Ureter (tissue), 1 donor: ENCODE results near the gene FAM53B. TPM values are rescaled to one million over a fixed set of nuclear protein-coding genes. Genes with fewer than 3 reads are reported as not detected.
A peak's percentile ranks its signal among the peaks of the same experiment; 100 is the strongest.

Experiments used
- DNase-seq: peaks from one replicate; pipeline ENCODE4 v3.0.0-alpha.2; 2020; ENCODE audit warnings: low spot score
- total RNA-seq: library from RNA; stranded (reverse); gene quantifications from one replicate; pipeline ENCODE4 v1.2.4, GENCODE V29; 2023
- donor health status: DM: yes; HTN: yes; CAD: no.

FAM53B gene
- total RNA-seq, 1 donor from 2014 or later = 38.8 TPM

DNA sequence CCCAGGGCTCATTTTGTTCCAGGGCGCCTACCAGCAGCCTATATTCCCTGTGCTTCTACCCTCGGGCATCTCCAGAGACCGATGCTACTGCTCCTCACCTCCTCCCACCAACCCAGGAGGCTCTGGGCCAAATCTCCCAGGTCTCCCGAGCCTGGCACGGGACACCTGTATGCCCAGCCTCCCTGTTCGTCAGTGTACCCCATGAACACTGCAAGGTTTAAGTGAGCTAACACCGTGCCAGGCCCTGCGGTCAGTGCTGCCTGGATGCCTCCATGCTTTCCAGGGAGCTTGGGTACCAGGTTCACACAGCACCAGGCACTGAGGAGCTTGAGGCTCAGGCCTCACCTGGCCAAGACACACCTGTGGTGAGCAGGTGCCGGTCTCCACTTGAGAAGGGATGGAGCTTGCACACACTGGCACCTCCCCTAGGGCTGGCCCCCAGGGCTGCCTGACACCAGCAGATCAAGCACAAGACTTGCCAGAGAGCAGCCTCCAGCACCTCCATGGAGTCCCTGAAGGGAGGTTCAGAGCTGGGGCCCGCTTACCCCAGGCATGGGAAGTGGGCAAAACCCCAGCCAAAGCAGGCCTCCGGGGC is 80.3 kb downstream of the FAM53B start:
- no peak for DNase-seq

DNA sequence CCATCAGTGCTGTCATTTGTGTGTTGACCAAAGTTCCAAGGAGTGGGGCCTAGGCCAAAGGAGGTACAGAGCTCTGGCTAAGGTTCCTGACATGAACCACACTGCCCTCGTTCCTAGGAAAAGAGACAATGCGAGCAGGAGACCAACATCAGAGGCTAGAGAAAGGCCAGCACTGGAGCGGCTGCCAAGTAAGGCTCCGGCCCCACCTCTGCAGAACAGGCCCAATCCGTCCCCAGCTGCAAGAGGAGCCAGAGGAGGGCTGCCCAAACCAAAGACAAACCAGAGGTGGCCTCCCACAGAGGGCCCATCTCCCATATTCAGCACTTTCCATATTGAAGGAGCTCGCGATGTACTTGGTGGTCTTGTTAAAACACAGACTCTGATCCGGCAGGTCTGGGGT is 81.0 kb downstream of the FAM53B start:
- no peak for DNase-seq

DNA sequence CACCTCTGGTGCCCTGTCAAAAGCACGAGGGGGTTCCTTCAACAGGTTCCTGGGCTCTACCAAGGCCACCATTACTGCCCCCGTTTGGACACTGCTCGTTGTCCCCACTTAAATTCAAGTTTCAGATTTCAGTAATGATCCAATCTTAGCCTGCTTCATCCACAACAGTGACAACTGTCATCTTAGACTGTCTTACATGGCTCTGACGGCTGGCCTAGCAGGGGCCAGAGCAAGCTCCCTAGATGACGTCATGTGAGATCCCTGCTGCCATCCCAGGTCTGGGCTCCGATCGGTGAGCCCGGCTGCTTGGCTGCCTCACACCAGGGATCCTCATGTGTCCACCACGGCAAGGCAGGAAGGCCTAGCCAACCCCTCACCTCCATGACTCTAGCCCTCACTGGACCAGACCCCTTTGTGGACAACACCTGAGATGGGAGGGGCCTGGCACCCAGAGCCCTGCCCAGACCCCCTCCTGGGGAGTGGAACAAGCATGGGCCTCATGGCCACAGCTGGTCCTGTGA is 82.5 kb downstream of the FAM53B start:
- no peak for DNase-seq

DNA sequence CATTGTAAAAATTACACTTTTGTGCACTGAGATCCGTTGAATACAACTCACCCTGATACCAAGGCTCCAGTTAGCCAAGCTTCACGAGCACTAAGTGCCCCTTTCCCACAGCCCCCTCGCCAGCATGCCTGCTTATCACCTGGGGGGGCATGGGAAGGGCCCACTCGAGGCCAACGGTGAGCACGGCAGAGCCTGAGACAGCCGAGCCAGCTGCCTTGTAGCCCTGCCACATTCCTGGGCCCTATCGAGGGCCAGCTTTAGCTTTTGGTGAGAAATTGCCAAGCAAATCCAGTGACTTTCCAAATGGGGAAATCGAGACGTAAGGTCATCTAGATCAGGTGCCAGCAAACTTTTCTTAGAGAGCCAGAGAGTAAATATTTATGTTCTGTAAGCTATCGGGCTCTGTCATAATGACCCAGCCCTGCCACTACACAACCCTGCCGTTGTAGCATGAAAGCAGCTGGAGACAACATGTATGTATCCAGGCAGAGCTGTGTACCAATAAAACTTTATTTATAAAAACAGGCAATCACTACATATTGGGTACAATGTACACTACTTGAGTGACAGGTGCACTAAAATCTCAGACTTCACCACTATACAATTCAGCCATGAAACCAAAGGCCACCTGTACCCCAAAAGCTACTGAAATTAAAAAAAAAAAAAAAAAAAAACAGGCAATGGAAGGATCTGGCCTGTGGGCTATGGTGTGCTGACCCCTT is 83.6 kb downstream of the FAM53B start:
- no peak for DNase-seq

DNA sequence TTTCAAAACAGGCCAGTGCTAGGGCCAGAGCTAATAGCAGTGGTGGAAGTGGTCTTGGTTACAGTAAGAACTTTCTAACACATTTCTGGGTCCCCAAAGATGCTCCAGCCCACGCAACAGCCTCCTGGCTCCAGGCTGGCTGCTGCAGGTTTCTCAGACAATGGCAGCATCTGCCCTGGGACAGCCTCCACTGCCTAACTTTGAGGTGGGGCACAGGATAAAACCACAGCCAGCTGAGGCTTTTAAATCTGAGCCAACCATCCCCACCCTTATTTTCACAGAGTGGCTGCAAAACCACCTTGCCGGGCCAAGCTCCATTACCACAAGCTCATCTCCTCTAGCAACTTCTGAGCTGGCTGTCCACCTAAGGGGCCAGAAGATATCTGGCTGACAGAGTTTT is 84.8 kb downstream of the FAM53B start:
- no peak for DNase-seq

DNA sequence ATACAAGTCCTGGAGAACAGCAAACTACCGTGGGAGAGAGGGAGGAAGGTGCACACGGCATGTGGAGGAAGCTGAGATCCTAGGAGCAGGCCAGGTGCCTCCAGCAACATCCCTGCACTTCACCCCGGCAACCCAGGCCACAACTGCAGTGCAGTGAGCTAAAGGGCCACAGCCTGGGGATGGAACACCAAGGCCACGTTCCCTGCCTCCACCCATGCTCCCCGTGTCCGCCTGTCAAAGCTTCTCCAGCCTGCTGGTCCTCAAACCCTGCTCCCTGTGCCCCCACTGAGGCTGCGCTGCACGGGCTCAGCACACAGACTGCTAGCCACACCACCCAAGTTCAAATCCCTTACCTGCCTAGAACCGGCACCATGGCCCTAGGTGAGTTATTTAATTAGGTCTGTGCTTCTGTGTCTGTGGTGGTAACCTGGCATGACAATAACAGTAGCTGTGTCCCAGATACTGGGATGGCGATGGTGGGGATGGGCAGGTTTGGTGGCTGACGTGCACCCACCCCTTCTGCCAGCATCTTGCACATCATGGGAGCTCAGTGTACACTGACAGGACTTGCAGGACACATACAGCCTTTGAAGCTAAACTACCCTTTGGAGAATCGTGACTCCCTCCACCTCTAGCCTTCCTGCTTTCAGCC is 85.5 kb downstream of the FAM53B start:
- DNase-seq = no peak

DNA sequence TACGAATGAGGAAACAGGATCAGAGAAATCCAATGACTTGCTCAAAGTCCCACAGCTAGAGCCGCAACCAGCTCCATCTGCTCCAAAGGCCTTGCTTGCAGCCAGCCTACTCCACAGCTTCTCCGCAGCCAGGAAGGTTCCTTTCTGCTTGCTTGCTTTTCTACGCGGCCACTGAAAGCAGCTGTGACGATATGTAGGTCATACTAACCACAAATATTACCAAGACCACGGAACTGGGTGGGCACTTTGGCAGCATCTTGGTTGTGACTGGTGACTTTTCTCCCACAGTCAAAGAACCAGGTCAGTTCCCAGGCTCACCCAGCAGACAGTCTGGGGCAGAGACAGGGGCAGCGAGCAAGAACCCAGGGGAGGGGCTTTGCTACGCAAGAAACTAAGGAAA is 86.4 kb downstream of the FAM53B start:
- DNase-seq = no peak

DNA sequence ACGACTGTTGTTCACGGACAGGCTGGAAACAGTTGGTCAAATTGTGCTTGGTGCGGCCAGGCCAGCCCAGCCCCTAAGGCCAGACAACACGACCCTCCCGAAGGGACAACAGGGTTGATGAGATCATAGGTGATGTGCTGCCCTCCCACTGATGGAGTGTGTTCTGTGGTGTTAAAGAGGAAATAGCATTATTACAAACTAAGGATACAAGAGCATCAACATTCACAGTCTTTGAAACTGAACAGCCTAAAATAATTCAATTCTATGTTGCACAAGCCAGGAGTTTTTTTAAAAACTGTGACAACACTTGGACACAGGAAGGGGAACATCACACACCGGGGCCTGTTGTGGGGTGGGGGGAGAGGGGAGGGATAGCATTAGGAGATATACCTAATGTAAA is 87.6 kb downstream of the FAM53B start:
- DNase-seq = no peak

DNA sequence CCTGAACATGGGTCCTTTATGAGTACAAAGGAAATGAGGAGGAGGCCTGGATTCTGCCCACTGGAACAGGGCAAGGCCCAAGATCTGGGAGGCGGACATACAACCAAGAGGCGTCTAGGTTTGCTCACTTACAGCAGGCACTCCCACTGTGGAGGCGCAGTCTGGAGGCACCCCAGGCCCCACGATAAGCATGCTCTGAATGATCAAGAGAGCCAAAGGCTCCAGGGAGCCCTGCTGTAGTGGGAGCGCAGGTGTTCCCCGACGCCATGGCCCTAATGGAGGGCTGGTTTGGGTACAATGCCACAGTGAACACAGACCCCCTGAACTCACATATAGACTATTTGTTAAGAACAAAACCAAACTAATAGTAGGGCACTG is 88.1 kb downstream of the FAM53B start:
- DNase-seq = no peak

DNA sequence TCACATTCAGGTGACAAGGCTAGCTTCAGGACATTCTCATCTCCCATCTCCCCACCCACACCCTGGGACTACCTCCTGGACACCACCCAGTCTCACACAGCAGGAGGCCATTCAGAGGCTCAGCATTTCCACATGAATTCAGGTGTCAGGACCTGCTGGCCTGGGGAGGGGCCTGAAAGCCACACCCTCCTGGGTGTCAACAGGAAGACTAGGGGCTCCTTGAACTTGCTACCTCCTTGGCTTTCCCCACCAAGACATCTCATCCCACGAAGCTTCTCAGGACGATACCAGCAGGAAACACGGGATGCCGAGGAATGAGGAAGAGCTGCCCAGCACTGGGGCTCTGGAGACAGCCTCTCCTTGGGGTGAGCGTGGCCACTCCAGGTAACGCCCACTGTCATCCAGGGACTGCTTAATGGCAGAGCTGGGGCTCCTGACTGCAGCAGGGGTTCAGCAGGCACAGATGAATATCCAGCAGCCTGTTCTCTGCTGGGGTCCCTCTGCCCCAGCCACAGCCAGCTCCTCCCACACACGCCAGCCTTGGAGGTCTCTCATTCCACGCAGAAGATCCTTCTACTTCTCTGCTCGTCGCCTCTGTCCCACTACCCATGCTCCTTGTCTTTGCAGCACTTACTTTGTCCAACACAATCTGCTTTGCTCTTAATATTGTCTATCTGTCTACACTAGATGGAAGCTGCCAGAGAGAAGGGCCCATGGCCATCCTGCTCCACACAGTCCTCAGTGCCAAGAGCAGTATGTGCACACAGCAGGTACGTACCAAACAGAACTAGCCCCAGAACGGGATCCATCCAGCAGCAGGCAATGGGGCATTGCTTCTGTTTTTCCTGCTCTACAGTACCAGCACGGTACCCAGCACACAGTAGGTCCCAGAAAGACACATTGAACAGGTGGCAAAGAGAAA is 88.7 kb downstream of the FAM53B start:
- DNase-seq = no peak

DNA sequence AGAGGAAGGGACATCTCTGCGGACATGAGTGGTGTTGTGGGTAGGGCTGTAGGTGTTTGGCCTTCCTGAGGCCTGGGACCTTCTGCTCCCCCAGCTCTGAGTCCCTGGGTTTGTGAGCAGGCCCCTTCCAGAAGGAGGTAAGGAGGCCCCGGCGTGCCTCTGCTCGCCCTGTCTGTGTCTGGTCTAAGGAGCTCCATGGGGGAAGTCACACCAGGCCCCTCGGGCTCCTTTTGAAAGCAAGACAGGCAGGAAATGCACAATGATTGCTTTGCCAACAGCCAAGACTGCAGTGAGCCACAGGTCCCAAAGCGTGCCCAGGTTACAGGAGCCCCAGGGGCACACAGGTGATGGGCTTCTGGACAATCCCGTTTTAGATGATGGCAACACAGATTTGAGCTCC is 89.5 kb downstream of the FAM53B start:
- DNase-seq = no peak

DNA sequence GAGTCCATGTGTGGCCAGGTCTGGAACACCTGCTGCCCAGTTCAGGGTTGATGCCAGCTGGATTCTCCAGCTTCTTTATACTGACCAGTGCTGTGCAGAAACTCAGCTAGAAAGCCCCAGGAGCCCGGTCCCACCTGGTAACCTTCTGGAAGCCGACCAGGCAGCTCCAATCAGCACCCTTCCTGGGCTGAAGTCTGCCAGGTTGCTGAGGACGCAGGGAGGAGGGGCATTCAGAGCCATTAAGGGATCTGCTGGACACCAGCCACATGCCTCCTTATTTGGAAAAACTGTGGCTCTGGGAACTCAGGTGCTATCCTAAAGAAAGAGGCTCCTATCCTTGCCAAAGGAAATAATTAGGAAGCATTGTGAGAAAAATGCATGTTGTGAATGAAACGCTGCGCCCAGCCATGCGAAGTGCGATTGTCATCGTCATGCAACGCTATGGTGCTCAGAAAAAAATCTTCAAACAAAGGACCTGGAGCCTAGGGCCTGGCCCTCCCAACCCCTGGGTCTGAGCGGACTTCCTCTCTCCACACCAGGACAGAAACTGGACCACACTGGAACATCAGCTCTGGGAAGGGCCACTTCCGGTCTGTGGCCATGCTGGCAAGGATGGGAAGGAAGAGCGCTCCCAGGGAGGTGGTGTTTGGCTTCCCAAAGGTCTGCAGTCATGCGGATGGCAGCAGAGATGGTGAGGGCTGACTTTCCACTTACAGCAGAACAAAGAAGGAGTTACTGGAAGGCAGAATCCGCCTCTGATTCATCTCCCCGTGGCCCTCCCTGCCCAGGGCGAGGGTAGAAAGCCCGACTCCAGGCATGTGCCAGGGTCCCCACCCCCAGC is 90.1 kb downstream of the FAM53B start:
- DNase-seq = no peak

DNA sequence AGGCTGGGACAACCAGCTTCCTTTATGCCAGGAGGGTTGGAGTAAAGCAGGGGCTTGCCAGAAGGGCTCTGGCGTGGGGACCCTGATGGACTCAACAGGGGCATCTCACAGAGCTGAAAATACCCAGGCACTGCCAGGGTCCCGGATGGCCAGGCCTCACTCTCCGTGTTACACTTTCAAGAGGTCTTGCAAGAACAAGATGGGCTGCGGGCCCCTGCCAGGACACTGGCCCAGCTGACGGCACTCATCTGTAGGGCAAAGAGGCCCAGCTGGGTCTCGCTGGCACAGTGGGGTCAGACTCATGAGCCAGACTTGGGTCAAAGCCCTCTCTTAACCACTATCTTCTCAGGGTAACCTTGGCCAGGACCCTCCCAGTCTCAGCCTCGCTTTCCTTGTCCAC is 90.9 kb downstream of the FAM53B start:
- no peak for DNase-seq

DNA sequence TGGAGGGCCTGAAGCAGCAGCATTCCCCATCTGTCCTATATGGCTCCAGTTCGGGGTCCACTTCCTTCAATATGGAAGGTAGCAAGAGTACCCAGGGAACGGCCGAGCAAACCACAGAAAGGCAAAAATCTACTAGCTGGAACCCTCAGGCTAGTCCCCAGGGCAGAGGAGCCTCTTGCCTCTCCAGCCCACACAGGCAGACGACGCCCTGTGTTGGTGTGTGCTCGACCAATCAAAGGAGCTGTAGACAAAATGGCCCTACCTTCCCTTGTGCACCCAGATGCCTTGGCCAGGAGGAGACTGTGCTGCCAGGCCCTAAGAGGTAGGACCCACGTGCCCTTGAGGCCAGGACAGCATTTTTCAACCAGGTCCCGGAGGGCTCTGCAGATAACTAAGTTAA is 91.5 kb downstream of the FAM53B start:
- DNase-seq = no peak

DNA sequence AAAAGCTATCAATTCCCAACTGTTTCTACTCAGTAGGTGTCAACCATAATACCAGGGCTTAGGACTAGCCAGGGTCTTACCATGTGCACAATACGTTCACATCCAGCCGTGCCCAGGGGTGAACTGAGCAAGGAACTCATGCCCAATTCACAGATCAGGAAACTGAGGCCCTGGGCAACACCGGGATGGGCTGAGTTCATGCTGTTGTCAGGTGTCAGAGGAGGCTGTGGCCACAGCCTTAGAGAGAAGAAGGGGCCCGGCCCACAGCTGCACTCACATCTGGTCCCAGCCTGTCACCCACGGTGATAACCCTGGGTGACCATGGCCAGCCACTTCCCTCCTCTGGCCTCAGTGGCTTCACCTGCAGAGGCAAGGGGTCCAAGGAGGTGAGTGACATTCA is 92.0 kb downstream of the FAM53B start:
- DNase-seq = no peak

DNA sequence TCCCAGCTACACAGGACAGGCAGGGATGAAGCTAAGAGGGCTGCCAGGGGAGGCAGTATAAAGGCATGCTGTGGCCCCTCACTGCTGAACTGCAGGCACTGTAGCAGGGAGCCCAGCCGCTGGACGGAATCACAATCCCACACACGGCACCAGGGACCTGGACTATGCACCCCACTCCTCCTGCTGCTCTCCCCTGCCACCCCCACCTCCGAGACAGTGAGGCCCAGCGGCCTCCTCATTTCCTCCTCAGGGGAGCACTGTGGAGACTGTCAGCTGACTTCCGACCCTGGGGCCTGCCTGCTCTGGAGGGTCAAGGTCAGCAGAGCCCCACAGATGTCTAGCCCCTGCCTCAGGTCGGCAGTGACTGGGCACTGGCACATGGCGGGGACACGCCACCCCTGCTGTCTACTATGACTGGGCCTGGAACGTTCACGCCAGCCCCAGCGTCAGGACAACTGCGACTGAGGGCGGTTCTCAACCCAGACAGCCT is 92.7 kb downstream of the FAM53B start:
- no peak for DNase-seq

DNA sequence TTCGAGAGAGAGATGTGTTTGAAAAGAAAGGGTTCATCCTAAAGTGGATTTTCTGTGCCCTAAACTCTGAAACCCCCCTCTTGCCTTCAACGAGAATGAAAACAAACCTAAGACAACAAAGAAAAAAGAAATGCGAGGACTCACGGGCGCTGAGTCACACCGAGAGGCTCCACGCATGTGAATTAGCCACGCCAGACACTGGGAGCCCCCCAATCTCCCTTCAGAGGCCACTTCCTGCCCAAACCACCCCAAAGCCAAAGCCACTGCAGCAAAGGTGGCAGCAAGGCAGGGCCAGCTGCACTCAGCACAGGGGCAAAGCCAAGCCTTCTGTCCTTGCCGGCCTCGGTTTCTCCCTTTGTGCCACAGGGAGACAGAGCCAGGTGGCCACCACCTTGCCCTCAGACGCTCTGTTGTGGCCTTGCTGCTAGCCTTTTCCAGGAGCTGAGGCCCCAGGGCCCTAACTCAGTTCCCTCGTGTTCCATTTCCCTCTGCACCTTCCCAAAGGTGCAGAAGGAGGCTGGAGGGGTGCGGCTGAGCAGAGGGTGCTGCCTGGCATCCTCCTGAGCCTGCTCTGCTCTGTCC is 93.3 kb downstream of the FAM53B start:
- DNase-seq = no peak

DNA sequence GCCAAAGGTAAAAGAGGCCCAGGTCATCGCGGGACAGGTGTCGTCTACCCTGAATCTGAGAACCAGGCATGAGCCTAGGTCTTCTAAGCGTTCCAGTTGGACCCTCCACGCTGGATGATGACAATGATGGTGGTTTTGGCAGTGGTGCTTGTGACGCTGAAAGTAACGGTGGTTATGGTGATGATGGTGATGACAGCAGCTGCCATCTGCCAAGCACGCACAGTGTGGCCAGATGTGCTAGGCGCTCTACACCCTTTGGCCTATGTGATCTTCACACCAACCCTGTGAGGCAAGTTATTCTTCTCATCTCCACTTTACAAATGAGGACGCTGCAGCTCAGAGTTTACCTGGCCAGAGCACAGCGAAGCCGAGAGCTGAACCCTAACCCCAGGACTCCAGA is 93.9 kb downstream of the FAM53B start:
- DNase-seq = no peak

DNA sequence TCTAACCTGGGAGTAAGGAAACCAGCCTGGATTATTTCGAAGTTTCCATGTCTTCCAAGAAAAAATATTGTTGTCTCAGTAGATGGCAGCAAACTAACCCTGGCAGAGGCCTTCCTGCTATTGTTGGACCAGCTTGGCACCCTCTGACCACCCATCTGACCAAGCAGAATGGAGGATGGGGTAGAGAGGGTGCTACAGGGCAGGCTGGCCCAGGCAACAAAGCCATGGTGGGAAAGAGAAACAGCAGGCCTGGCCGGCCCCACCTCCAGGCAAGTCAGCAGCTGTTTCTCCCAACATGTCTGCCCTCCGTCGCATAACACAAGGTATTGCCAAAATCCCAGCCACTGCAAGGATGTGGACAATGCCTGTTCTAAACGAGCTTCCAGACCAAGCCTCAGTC is 95.0 kb downstream of the FAM53B start:
- DNase-seq = peak; percentile 65

DNA sequence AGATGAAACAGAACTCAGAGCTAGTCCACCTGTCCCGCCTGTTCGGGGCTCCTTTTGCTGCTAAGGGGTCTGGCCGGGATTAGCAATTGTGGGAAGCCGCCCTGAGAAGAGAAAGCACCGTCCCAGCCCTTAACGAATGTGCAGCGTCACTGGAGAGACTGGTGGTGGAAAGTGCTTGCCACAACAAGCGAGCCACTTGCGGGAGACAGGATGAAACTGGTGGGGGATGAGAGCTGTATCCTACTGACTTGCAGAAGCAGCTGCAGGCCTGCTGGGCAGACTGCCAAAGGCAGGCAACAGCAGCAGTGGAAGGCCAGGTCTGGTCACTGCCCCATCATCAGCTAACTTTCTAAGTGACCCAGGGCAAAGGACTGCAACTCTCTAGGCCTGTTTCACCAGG is 95.4 kb downstream of the FAM53B start:
- DNase-seq = peak; percentile 65

DNA sequence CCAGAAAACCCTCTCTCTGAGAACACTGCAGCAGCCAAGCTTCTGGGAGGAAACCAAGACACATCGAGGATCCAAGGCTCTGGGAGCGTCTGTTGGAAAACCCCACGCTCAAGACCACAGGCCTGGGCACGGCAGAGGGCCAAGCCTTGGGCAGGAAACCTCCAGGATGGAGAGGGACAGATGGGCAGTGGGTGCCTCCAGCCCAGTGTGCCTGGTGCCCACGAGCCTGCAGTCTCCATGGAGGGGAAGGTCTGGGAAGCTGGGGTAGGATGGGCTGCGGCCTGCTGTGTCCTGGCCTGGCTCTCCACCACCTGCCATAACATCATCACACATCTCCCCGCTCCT is 96.1 kb downstream of the FAM53B start:
- DNase-seq = no peak
